ENCODE measurements around the gene CATSPER3.

The CATSPER3 gene

DNA sequence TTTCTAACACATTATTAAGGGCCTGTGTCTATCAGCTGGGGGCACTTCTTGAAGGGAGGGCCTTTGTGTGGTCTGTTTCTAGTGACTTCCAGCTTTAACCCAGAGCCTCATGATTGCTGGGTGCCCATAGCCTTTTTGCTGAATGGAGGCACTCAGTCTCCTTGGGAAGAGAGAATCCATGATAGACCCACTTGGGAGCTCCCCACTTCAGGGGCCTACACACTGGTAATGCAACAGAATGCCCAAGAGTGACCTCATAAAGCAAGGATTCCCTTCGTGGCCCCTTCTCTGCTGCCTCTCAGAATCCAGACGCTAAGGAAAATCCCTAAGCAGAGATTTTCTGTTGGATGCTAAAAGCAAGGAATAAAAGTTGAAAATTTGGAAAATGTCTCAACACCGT is at the start of gene CATSPER3:
TSS of gene CATSPER3 (plus strand) at position 301 of the 400 bp plus-strand sequence. CDS start at position 386, 85 bp downstream.
- Histone ChIP-seq H3K36me3 (ENCODE audit: control insufficient read depth in 5 of 5, insufficient read depth in 5 of 5, low read length in 5 of 5) (peaks cover 5 to 24% (median 13%) of the 10 kb centered on the region in 5 donors), H3K9ac (ENCODE audit: low read length in 5 of 5) (no peak within 1 kb of the TSS), H3K9me3 (ENCODE audit: control insufficient read depth in 5 of 5, low read length in 5 of 5) (no peaks in the 10 kb centered on the region), H3K4me3 (ENCODE audit: low read depth in 1 of 5, low read length in 5 of 5) (no peak within 1 kb of the TSS), H3K4me1 (ENCODE audit: control insufficient read depth in 5 of 5, insufficient read depth in 5 of 5, low read length in 5 of 5) (no peaks in the 10 kb centered on the region), H3K27me3 (ENCODE audit: control insufficient read depth in 5 of 5, insufficient read depth in 4 of 5, low read length in 5 of 5) (no peaks in the 10 kb centered on the region), H3K27ac (ENCODE audit: low read depth, low read length) (no peak within 1 kb of the TSS)

DNA sequence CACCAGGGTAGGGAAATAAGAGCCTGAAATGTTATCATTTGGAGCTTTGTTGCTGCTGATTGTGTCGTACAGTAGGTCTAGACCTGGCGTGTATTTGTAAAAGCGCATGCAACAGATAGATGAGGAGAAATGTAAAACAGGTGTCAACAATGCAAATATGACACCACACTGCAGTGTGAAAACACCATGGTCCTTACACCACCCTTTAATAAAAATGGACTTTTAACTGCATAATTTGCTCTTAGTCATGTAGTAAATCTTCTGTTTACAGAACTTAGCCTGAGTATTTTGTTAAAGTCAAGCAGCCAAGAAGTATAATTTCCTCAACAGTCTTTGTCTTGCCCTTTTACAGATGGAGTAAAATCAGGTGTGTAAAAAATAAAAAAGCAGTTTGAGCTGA is 48.8 kb upstream of the CATSPER3 start:
- H3K4me3 ChIP-seq (ENCODE audit: low read depth in 1 of 5, low read length in 5 of 5): no peak overlapping the region
- H3K9me3 ChIP-seq (ENCODE audit: control insufficient read depth in 5 of 5, low read length in 5 of 5): no peaks in the 10 kb centered on the region
- H3K9ac ChIP-seq (ENCODE audit: low read length in 5 of 5): no peak overlapping the region
- H3K4me1 ChIP-seq (ENCODE audit: control insufficient read depth in 5 of 5, insufficient read depth in 5 of 5, low read length in 5 of 5): no peaks in the 10 kb centered on the region
- no peak overlapping the region for H3K27ac ChIP-seq (ENCODE audit: low read depth, low read length)
- H3K27me3 ChIP-seq (ENCODE audit: control insufficient read depth in 5 of 5, insufficient read depth in 4 of 5, low read length in 5 of 5): no peaks in the 10 kb centered on the region
- H3K36me3 ChIP-seq (ENCODE audit: control insufficient read depth in 5 of 5, insufficient read depth in 5 of 5, low read length in 5 of 5): peaks cover 3 to 49% (median 27%) of the 10 kb centered on the region in 5 donors

DNA sequence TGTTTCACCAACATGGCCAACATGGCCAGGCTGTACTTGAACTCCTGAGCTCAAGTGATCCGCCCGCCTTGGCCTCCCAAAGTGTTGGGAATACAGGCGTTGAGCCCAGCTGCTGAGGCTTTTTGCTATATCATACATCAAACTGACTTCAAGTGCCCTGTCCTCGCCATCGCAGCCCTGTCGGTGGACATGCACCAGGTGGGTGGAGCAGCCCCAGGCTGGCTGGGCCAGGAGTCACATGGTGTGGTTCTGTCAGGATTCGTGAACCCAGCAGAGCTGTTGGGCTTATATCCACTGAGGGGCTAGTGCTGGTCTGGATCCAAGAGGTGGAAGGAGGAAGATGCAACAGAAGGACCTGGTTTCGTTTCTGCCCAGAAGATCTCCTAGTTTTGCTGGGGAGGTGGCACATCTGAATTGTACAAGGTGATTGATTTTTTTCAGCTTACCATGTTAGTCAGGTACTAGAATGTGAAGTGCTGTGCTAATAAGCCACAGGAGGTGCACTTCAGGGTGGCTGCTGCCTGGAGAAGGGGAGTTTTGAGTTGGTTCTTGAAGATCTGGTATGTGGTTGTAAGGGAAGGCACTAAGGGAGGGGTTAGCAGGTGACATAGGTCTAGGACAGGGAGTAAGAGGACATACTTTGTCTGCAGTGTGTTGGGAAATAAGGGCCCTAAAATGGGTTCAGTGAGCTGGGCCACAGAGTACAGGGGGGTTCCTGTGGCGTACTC is 46.7 kb upstream of the CATSPER3 start:
- peaks cover 3 to 35% (median 21%) of the 10 kb centered on the region in 5 donors for H3K36me3 ChIP-seq (ENCODE audit: control insufficient read depth in 5 of 5, insufficient read depth in 5 of 5, low read length in 5 of 5)
- no peak overlapping the region for H3K4me3 ChIP-seq (ENCODE audit: low read depth in 1 of 5, low read length in 5 of 5)
- H3K9ac ChIP-seq (ENCODE audit: low read length in 5 of 5): no peak overlapping the region
- H3K4me1 ChIP-seq (ENCODE audit: control insufficient read depth in 5 of 5, insufficient read depth in 5 of 5, low read length in 5 of 5): no peaks in the 10 kb centered on the region
- H3K27ac ChIP-seq (ENCODE audit: low read depth, low read length): no peak overlapping the region
- H3K9me3 ChIP-seq (ENCODE audit: control insufficient read depth in 5 of 5, low read length in 5 of 5): no peaks in the 10 kb centered on the region
- no peaks in the 10 kb centered on the region for H3K27me3 ChIP-seq (ENCODE audit: control insufficient read depth in 5 of 5, insufficient read depth in 4 of 5, low read length in 5 of 5)

DNA sequence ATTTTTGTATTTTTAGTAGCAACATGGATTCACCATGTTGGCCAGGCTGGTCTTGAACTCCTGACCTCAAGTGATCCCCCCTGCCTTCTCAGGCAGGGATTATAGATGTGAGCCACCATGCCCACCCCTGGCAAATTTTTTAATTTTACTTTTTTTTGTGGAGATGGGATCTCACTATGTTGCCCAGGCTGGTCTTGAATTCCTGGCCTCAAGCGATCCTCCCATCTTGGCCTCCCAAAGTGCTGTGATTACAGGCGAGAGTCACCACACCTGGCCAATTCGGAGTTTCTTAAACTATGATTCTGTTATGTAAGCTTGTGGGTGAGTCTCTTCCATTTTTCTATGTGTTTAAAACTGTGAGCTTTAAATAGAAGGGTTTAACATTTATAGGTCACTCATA is 35.2 kb upstream of the CATSPER3 start:
- no peak overlapping the region for H3K9ac ChIP-seq (ENCODE audit: low read length in 5 of 5)
- H3K4me1 ChIP-seq (ENCODE audit: control insufficient read depth in 5 of 5, insufficient read depth in 5 of 5, low read length in 5 of 5): no peaks in the 10 kb centered on the region
- H3K4me3 ChIP-seq (ENCODE audit: low read depth in 1 of 5, low read length in 5 of 5): no peak overlapping the region
- H3K27me3 ChIP-seq (ENCODE audit: control insufficient read depth in 5 of 5, insufficient read depth in 4 of 5, low read length in 5 of 5): no peaks in the 10 kb centered on the region
- no peak overlapping the region for H3K27ac ChIP-seq (ENCODE audit: low read depth, low read length)
- peaks cover 7 to 26% (median 13%) of the 10 kb centered on the region in 5 donors for H3K36me3 ChIP-seq (ENCODE audit: control insufficient read depth in 5 of 5, insufficient read depth in 5 of 5, low read length in 5 of 5)
- H3K9me3 ChIP-seq (ENCODE audit: control insufficient read depth in 5 of 5, low read length in 5 of 5): no peaks in the 10 kb centered on the region

GRCh38 chr5:134934202-134934601 is 33.5 kb upstream of the CATSPER3 start:
- no peak overlapping the region for H3K4me3 ChIP-seq (ENCODE audit: low read depth in 1 of 5, low read length in 5 of 5)
- H3K27ac ChIP-seq (ENCODE audit: low read depth, low read length): no peak overlapping the region
- peaks cover 7 to 31% (median 14%) of the 10 kb centered on the region in 5 donors for H3K36me3 ChIP-seq (ENCODE audit: control insufficient read depth in 5 of 5, insufficient read depth in 5 of 5, low read length in 5 of 5)
- no peaks in the 10 kb centered on the region for H3K27me3 ChIP-seq (ENCODE audit: control insufficient read depth in 5 of 5, insufficient read depth in 4 of 5, low read length in 5 of 5)
- no peak overlapping the region for H3K9ac ChIP-seq (ENCODE audit: low read length in 5 of 5)
- H3K9me3 ChIP-seq (ENCODE audit: control insufficient read depth in 5 of 5, low read length in 5 of 5): no peaks in the 10 kb centered on the region
- peaks cover 0 to 5% (median 0%) of the 10 kb centered on the region in 5 donors for H3K4me1 ChIP-seq (ENCODE audit: control insufficient read depth in 5 of 5, insufficient read depth in 5 of 5, low read length in 5 of 5)

GRCh38 chr5:134935711-134936602 is 31.8 kb upstream of the CATSPER3 start:
- Histone ChIP-seq H3K27me3 (ENCODE audit: control insufficient read depth in 5 of 5, insufficient read depth in 4 of 5, low read length in 5 of 5) (no peaks in the 10 kb centered on the region), H3K27ac (ENCODE audit: low read depth, low read length) (no peak overlapping the region), H3K36me3 (ENCODE audit: control insufficient read depth in 5 of 5, insufficient read depth in 5 of 5, low read length in 5 of 5) (peaks cover 3 to 24% (median 7%) of the 10 kb centered on the region in 5 donors)

DNA sequence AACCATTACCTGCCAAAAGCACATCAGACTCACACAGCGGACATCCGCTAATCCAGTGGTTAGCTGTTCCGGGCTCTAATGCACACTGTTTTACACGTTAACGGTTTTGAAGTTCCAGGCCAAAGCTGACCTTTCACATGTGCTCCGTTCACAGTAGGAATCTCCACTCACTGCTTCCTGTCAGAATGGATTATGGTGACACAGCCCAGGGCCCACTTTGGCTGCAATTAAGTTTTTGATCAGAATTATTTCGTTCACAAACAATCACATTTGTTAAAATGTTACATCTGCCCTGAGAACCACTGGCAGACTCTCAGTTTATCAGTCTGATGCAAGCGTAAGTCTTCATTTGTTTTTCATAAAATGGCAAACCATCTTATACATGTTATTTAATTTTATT is 30.2 kb upstream of the CATSPER3 start:
- no peak overlapping the region for H3K4me3 ChIP-seq (ENCODE audit: low read depth in 1 of 5, low read length in 5 of 5)
- peaks cover 3 to 24% (median 7%) of the 10 kb centered on the region in 5 donors for H3K36me3 ChIP-seq (ENCODE audit: control insufficient read depth in 5 of 5, insufficient read depth in 5 of 5, low read length in 5 of 5)
- no peaks in the 10 kb centered on the region for H3K27me3 ChIP-seq (ENCODE audit: control insufficient read depth in 5 of 5, insufficient read depth in 4 of 5, low read length in 5 of 5)

More at GRCh38 chr5:134935711-134936602, 31.8 kb upstream of the CATSPER3 start:
- Histone ChIP-seq H3K9me3 (ENCODE audit: control insufficient read depth in 5 of 5, low read length in 5 of 5) (no peaks in the 10 kb centered on the region), H3K9ac (ENCODE audit: low read length in 5 of 5) (no peak overlapping the region), H3K4me3 (ENCODE audit: low read depth in 1 of 5, low read length in 5 of 5) (no peak overlapping the region), H3K4me1 (ENCODE audit: control insufficient read depth in 5 of 5, insufficient read depth in 5 of 5, low read length in 5 of 5) (peaks cover 0 to 5% (median 0%) of the 10 kb centered on the region in 5 donors)

GRCh38 chr5:134938030-134938429 is 29.7 kb upstream of the CATSPER3 start:
- Histone ChIP-seq H3K36me3 (ENCODE audit: control insufficient read depth in 5 of 5, insufficient read depth in 5 of 5, low read length in 5 of 5) (peaks cover 3 to 24% (median 7%) of the 10 kb centered on the region in 5 donors), H3K27me3 (ENCODE audit: control insufficient read depth in 5 of 5, insufficient read depth in 4 of 5, low read length in 5 of 5) (no peaks in the 10 kb centered on the region), H3K4me3 (ENCODE audit: low read depth in 1 of 5, low read length in 5 of 5) (no peak overlapping the region), H3K4me1 (ENCODE audit: control insufficient read depth in 5 of 5, insufficient read depth in 5 of 5, low read length in 5 of 5) (peaks cover 0 to 5% (median 0%) of the 10 kb centered on the region in 5 donors), H3K9ac (ENCODE audit: low read length in 5 of 5) (no peak overlapping the region), H3K9me3 (ENCODE audit: control insufficient read depth in 5 of 5, low read length in 5 of 5) (no peaks in the 10 kb centered on the region), H3K27ac (ENCODE audit: low read depth, low read length) (no peak overlapping the region)

More for the DNA sequence above, 30.2 kb upstream of the CATSPER3 start:
- H3K27ac ChIP-seq (ENCODE audit: low read depth, low read length): no peak overlapping the region
- H3K9ac ChIP-seq (ENCODE audit: low read length in 5 of 5): no peak overlapping the region
- peaks cover 0 to 5% (median 0%) of the 10 kb centered on the region in 5 donors for H3K4me1 ChIP-seq (ENCODE audit: control insufficient read depth in 5 of 5, insufficient read depth in 5 of 5, low read length in 5 of 5)
- no peaks in the 10 kb centered on the region for H3K9me3 ChIP-seq (ENCODE audit: control insufficient read depth in 5 of 5, low read length in 5 of 5)

GRCh38 chr5:134939500-134939899 is 28.2 kb upstream of the CATSPER3 start:
- no peak overlapping the region for H3K27ac ChIP-seq (ENCODE audit: low read depth, low read length)
- no peaks in the 10 kb centered on the region for H3K9me3 ChIP-seq (ENCODE audit: control insufficient read depth in 5 of 5, low read length in 5 of 5)
- peaks cover 0 to 5% (median 0%) of the 10 kb centered on the region in 5 donors for H3K4me1 ChIP-seq (ENCODE audit: control insufficient read depth in 5 of 5, insufficient read depth in 5 of 5, low read length in 5 of 5)
- no peaks in the 10 kb centered on the region for H3K27me3 ChIP-seq (ENCODE audit: control insufficient read depth in 5 of 5, insufficient read depth in 4 of 5, low read length in 5 of 5)
- no peak overlapping the region for H3K4me3 ChIP-seq (ENCODE audit: low read depth in 1 of 5, low read length in 5 of 5)
- H3K9ac ChIP-seq (ENCODE audit: low read length in 5 of 5): no peak overlapping the region
- H3K36me3 ChIP-seq (ENCODE audit: control insufficient read depth in 5 of 5, insufficient read depth in 5 of 5, low read length in 5 of 5): peaks cover 0 to 18% (median 5%) of the 10 kb centered on the region in 5 donors

GRCh38 chr5:134943547-134943946 is 24.2 kb upstream of the CATSPER3 start:
- no peak overlapping the region for H3K9ac ChIP-seq (ENCODE audit: low read length in 5 of 5)
- H3K9me3 ChIP-seq (ENCODE audit: control insufficient read depth in 5 of 5, low read length in 5 of 5): no peaks in the 10 kb centered on the region
- no peak overlapping the region for H3K4me3 ChIP-seq (ENCODE audit: low read depth in 1 of 5, low read length in 5 of 5)
- peaks cover 0 to 5% (median 2%) of the 10 kb centered on the region in 5 donors for H3K36me3 ChIP-seq (ENCODE audit: control insufficient read depth in 5 of 5, insufficient read depth in 5 of 5, low read length in 5 of 5)
- no peaks in the 10 kb centered on the region for H3K4me1 ChIP-seq (ENCODE audit: control insufficient read depth in 5 of 5, insufficient read depth in 5 of 5, low read length in 5 of 5)
- H3K27ac ChIP-seq (ENCODE audit: low read depth, low read length): no peak overlapping the region
- H3K27me3 ChIP-seq (ENCODE audit: control insufficient read depth in 5 of 5, insufficient read depth in 4 of 5, low read length in 5 of 5): no peaks in the 10 kb centered on the region

Measured in subcutaneous abdominal adipose tissue (tissue), 5 donors.